HUES6 (cell line): ENCODE measurements around the gene CYP4B1.
"Not testable (repeated sequence)": the region's sequence is repeated elsewhere in the genome, so short reads cannot be mapped to it uniquely, and the experiment has no call there.

Experiments
- H3K27ac ChIP-seq: 2 replicates; pipeline ENCODE4 v1.7.0; 2013; ENCODE audit warnings: low read depth, mild to moderate bottlenecking, low read length, inconsistent platforms
- H3K27me3 ChIP-seq: 2 replicates; pipeline ENCODE4 v1.6.1; 2013; ENCODE audit warnings: low read length; ENCODE audit not compliant: control insufficient read depth, insufficient read depth
- H3K36me3 ChIP-seq: 2 replicates; pipeline ENCODE4 v1.6.1; 2013; ENCODE audit warnings: low read length; ENCODE audit not compliant: control insufficient read depth, insufficient read depth
- H3K4me1 ChIP-seq: 2 replicates; pipeline ENCODE4 v1.6.1; 2013; ENCODE audit warnings: low read length; ENCODE audit not compliant: control insufficient read depth, insufficient read depth
- H3K4me3 ChIP-seq: 2 replicates; pipeline ENCODE4 v1.5.1; 2013; ENCODE audit warnings: low read depth, low read length
- H3K9ac ChIP-seq: one replicate; pipeline ENCODE4 v1.6.1; 2013; ENCODE audit warnings: mild to moderate bottlenecking, low read length
- H3K9me3 ChIP-seq: 2 replicates; pipeline ENCODE4 v1.6.1; 2013; ENCODE audit warnings: low read depth, low read length; ENCODE audit not compliant: control insufficient read depth, insufficient read depth

Gene CYP4B1

DNA sequence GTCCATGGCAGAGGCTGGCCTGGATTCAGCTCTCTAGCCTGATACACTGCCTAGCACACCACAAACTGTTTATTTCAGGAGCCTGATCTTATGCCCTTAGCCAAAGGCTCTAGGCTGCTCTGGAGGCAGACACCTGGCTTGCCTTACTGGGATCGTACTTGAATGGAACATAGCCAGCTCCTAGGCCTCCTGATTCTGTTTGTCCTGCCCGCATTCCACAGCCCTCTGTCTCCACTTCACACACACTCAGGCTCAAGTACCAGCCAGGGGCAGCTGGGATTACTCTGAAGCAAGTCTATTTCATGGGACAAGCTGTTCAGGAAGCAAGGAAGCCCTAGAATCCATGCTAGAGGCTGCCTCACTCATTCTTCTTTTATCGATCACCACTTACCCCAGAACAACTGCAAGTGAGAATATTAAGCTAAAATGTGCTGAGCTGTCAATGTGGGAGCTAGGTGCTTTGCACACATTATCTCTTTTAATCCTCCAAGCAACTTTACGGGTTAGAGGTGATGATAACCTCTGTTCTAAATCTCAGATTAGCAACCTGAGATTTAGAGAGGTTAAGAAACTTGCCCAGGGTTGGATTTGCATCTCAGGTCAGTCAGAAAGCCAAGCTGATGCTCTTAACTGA is 31.1 kb upstream of the CYP4B1 start:
- H3K4me3 ChIP-seq = no peak overlapping the region
- H3K4me1 ChIP-seq = no peaks in the 10 kb centered on the region
- no peaks in the 10 kb centered on the region for H3K36me3 ChIP-seq
- no peak overlapping the region for H3K9ac ChIP-seq
- H3K27me3 ChIP-seq = peaks cover 7% of the 10 kb centered on the region; the same call in 1 of the 2 replicates
- H3K9me3 ChIP-seq = peaks cover 48% of the 10 kb centered on the region
- no peak overlapping the region for H3K27ac ChIP-seq

- H3K9ac ChIP-seq = no peak overlapping the region
- peaks cover 52% of the 10 kb centered on the region for H3K9me3 ChIP-seq
- H3K36me3 ChIP-seq = no peaks in the 10 kb centered on the region
- H3K4me3 ChIP-seq = no peak overlapping the region
- H3K27me3 ChIP-seq = peaks cover 7% of the 10 kb centered on the region; the same call in 1 of the 2 replicates
- H3K4me1 ChIP-seq = no peaks in the 10 kb centered on the region
- no peak overlapping the region for H3K27ac ChIP-seq
Observed at GRCh38 chr1:46768445-46768844, 30.4 kb upstream of the CYP4B1 start.

- Histone ChIP-seq H3K27ac (no peak overlapping the region), H3K36me3 (no peaks in the 10 kb centered on the region)
Observed at GRCh38 chr1:46769028-46769740, 29.7 kb upstream of the CYP4B1 start.

DNA sequence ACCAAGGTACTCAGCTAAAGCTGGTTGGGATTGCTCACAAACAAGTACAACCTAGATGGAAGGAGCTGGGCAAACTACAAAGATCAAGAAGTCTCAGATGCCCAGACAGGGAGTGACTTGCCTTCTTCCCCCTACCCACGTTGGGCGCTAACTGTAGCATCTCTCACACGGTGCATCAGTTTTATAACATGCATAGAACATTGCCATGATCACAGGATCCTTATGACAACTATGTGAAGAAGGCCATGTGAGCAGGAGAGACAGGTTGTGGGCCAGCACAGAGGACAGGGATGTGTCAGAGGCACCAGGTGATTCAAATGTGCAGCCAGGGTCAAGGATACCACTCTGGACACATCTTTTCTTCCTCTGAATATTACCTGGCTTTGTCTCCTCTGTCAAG is 28.3 kb upstream of the CYP4B1 start:
- peaks cover 68% of the 10 kb centered on the region for H3K9me3 ChIP-seq

More at GRCh38 chr1:46769028-46769740, 29.7 kb upstream of the CYP4B1 start:
- H3K4me3 ChIP-seq = no peak overlapping the region
- no peaks in the 10 kb centered on the region for H3K4me1 ChIP-seq
- H3K9me3 ChIP-seq = peaks cover 57% of the 10 kb centered on the region
- H3K9ac ChIP-seq = no peak overlapping the region
- peaks cover 2% of the 10 kb centered on the region; the same call in 1 of the 2 replicates for H3K27me3 ChIP-seq

GRCh38 chr1:46772571-46772970 is 26.3 kb upstream of the CYP4B1 start:
- Histone ChIP-seq H3K9me3 (peaks cover 74% of the 10 kb centered on the region), H3K27me3 (no peaks in the 10 kb centered on the region)

More for the DNA sequence above, 28.3 kb upstream of the CYP4B1 start:
- Histone ChIP-seq H3K36me3 (no peaks in the 10 kb centered on the region), H3K9ac (no peak overlapping the region), H3K4me1 (no peaks in the 10 kb centered on the region), H3K27ac (no peak overlapping the region), H3K27me3 (no peaks in the 10 kb centered on the region), H3K4me3 (no peak overlapping the region)

GRCh38 chr1:46774297-46774696 is 24.5 kb upstream of the CYP4B1 start:
- Histone ChIP-seq H3K9me3 (peaks cover 58% of the 10 kb centered on the region), H3K4me1 (no peaks in the 10 kb centered on the region), H3K27ac (no peak overlapping the region), H3K4me3 (no peak overlapping the region), H3K36me3 (no peaks in the 10 kb centered on the region), H3K9ac (no peak overlapping the region), H3K27me3 (no peaks in the 10 kb centered on the region)

More at GRCh38 chr1:46772571-46772970, 26.3 kb upstream of the CYP4B1 start:
- no peak overlapping the region for H3K9ac ChIP-seq
- no peaks in the 10 kb centered on the region for H3K36me3 ChIP-seq
- no peak overlapping the region for H3K4me3 ChIP-seq
- no peak overlapping the region for H3K27ac ChIP-seq
- H3K4me1 ChIP-seq = no peaks in the 10 kb centered on the region

- not testable (repeated sequence) for H3K36me3 ChIP-seq, H3K27ac ChIP-seq, H3K4me3 ChIP-seq, H3K4me1 ChIP-seq, H3K9ac ChIP-seq, H3K27me3 ChIP-seq
- H3K9me3 ChIP-seq = peaks cover 34% of the 10 kb centered on the region
Observed at GRCh38 chr1:46778456-46778855, 20.4 kb upstream of the CYP4B1 start.

DNA sequence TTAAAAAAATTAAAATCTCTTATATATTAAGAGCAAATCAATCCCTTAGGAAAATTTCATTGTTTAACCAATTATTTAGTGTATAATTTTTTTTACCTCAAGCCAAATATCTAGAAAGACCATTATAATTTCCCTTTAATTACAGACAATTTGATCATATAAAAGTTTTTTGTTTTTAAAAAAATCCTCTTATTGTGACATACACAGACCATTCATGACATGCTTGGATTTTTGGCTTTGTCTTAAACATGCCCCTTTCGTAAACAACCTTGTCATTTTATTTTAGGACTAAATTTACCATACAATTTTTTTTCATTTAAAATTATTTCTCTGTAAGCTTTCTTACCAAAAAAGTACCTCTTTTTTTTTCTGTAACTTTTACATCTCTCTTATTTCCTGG is 14.2 kb upstream of the CYP4B1 start:
- Histone ChIP-seq H3K27me3 (no peaks in the 10 kb centered on the region), H3K4me1 (no peaks in the 10 kb centered on the region), H3K9me3 (peaks cover 37% of the 10 kb centered on the region), H3K36me3 (no peaks in the 10 kb centered on the region), H3K9ac (no peak overlapping the region), H3K27ac (no peak overlapping the region), H3K4me3 (no peak overlapping the region)

DNA sequence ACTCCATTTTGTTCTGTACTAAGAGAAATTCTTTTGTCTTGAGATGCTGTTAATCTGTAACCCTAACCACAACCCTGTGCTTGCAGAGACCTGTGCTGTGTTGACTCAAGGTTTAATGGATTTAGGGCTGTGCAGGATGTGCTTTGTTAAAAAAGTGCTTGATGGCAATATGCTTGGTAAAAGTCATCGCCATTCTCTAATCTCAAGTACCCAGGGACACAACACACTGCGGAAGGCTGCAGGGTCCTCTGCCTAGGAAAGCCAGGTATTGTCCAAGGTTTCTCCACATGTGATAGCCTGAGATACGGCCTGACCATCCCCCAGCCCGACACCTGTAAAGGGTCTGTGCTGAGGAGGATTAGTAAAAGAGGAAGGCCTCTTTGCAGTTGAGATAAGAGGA is 10.2 kb upstream of the CYP4B1 start:
- not testable (repeated sequence) for H3K27ac ChIP-seq, H3K27me3 ChIP-seq, H3K9ac ChIP-seq, H3K4me1 ChIP-seq, H3K36me3 ChIP-seq, H3K4me3 ChIP-seq
- H3K9me3 ChIP-seq = peaks cover 30% of the 10 kb centered on the region

DNA sequence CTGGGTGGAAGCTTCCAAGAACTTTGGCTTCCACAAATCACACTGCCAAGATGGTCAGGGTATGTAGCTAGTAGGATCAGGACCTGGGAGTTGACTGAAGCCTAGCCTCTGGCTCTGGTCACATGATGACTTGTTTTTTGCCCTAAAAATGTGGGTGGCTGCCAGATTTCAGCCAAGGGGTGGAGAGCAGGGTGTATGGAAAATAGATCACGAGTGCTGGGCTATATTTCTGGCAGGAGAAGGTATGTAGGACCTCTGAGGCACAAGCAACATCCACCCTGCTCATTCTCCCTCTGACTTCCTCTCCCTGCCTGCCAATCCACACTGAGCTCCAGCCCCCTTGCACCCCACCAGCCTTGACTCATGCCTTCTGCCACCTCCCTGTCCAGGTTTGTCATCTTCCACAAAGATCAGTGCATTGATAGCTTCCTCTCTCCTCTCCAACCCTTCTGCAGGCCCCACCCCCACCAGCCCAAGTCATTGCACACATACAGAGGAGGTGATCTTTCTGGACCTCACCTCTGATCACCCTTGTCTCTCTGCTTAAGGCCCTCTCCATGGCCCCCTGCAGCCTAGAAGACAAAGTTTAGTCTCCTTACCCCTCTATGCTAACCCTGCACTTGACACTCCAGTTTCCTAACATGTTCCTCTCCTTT is 8.3 kb upstream of the CYP4B1 start:
- Histone ChIP-seq H3K9ac (no peak overlapping the region), H3K27me3 (no peaks in the 10 kb centered on the region), H3K9me3 (peaks cover 17% of the 10 kb centered on the region), H3K4me3 (no peak overlapping the region), H3K27ac (no peak overlapping the region), H3K36me3 (no peaks in the 10 kb centered on the region), H3K4me1 (no peaks in the 10 kb centered on the region)

DNA sequence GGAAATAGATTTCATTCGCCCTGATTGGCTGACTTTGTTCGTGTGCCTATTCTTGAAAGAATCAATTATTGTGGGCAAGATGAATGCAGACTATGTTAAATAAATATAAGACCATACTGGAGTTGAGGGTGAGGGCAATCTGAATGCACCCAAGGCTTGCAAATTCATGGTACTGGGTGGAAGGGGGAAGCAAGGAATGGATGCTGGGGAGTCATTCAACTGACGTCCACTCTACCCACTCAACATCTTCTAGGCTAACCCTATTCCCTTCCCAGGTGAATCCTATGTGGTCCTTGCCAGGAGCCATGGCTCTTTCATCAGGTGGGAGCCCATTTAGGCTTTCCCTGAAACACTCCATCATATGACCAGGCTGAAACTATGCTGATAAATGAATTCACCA is 5.7 kb upstream of the CYP4B1 start:
- no peak overlapping the region for H3K27ac ChIP-seq
- H3K4me1 ChIP-seq = no peaks in the 10 kb centered on the region
- peaks cover 7% of the 10 kb centered on the region; the same call in 1 of the 2 replicates for H3K27me3 ChIP-seq
- H3K9me3 ChIP-seq = peaks cover 6% of the 10 kb centered on the region; the same call in 1 of the 2 replicates
- H3K36me3 ChIP-seq = no peaks in the 10 kb centered on the region
- no peak overlapping the region for H3K4me3 ChIP-seq
- no peak overlapping the region for H3K9ac ChIP-seq
